AG10803 (cell line): Measurements from ENCODE around the gene LDLRAP1.

ENCODE experiments used
- DNase-seq: peaks from one replicate; pipeline ENCODE4 v3.0.0; 2010; ENCODE audit warnings: low read depth
- H3K4me3 ChIP-seq: 2 replicates; pipeline ENCODE4 v1.5.1; 2011; ENCODE audit warnings: mild to moderate bottlenecking, low read length, control low read depth
- CTCF ChIP-seq: conservative IDR thresholded peaks from 2 replicates; pipeline ENCODE4 v1.5.1; 2011; ENCODE audit warnings: mild to moderate bottlenecking, low read length, control low read depth, inconsistent platforms

Gene LDLRAP1

GRCh38 chr1:25543425-25544242 lies at the start of gene LDLRAP1:
TSS of gene LDLRAP1 (plus strand) at chr1:25543606. CDS start at chr1:25543699, 93 bp downstream.
- no peak for TF ChIP-seq CTCF
- peak within 1 kb of the TSS; percentile 73 for H3K4me3 ChIP-seq
- DNase-seq: peak; percentile 69

- no peak for TF ChIP-seq CTCF
- DNase-seq: no peak
- no peak overlapping the region for H3K4me3 ChIP-seq
These were observed 48.5 kb upstream of the LDLRAP1 start for GRCh38 chr1:25494952-25495351.

GRCh38 chr1:25500694-25501093 lies 42.7 kb upstream of the LDLRAP1 start:
- no peak overlapping the region for H3K4me3 ChIP-seq
- DNase-seq: peak; percentile 54
- TF ChIP-seq CTCF: no peak

GRCh38 chr1:25501235-25502058 lies 42.0 kb upstream of the LDLRAP1 start:
- peak; percentile 76 for DNase-seq
- H3K4me3 ChIP-seq: no peak overlapping the region
- TF ChIP-seq CTCF: 0 out of 2 replicates have a peak, but pooled peaks have one; percentile 5

GRCh38 chr1:25502957-25503356 lies 40.4 kb upstream of the LDLRAP1 start:
- no peak for TF ChIP-seq CTCF
- no peak overlapping the region for H3K4me3 ChIP-seq
- peak; percentile 27 for DNase-seq

GRCh38 chr1:25503551-25504426 lies 39.6 kb upstream of the LDLRAP1 start:
- H3K4me3 ChIP-seq: no peak overlapping the region
- peak; percentile 26 for DNase-seq
- TF ChIP-seq CTCF: peak; percentile 43
